ENCODE data around the gene PMM1.
"Not testable (repeated sequence)": the region's sequence is repeated elsewhere in the genome, so short reads cannot be mapped to it uniquely, and the experiment has no call there.

PMM1 gene

DNA sequence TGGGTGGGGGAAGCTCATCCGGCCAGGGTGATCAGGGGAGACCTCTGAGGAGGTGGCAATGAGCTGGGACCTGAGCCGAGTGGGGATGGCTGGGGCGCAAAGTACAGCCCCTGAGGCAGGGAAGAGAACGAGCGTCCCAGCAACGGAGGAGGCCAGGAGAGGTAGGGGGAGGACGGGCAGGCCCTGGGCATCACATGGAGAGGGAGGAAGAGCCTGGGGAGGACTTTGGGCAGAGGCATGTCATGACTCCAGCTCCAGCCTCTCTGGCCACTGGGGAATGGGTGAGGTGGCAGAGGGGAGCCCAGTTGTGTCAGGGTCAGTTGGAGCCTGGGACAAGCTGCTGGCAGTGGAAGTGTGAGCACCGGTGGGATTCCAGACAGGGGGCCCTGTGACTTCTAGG lies 11.5 kb downstream of the PMM1 start:
- no peak overlapping the region for H3K4me3 ChIP-seq (ENCODE audit: low read length in 2 of 2)
- H3K4me1 ChIP-seq (ENCODE audit: control insufficient read depth, insufficient read depth, low read length): peaks cover 12% of the 10 kb centered on the region
- no peak overlapping the region for H3K9ac ChIP-seq (ENCODE audit: low read length in 2 of 2)
- no peaks in the 10 kb centered on the region for H3K27me3 ChIP-seq (ENCODE audit: control insufficient read depth in 1 of 2, insufficient read depth in 2 of 2, low read length in 2 of 2)
- no peak overlapping the region for H3K27ac ChIP-seq (ENCODE audit: low read length)
- H3K36me3 ChIP-seq (ENCODE audit: control insufficient read depth in 2 of 2, insufficient read depth in 2 of 2, low read length in 2 of 2): peaks cover 18 to 27% of the 10 kb centered on the region in 2 donors
- H3K9me3 ChIP-seq (ENCODE audit: control insufficient read depth in 2 of 2, low read length in 2 of 2): no peaks in the 10 kb centered on the region

DNA sequence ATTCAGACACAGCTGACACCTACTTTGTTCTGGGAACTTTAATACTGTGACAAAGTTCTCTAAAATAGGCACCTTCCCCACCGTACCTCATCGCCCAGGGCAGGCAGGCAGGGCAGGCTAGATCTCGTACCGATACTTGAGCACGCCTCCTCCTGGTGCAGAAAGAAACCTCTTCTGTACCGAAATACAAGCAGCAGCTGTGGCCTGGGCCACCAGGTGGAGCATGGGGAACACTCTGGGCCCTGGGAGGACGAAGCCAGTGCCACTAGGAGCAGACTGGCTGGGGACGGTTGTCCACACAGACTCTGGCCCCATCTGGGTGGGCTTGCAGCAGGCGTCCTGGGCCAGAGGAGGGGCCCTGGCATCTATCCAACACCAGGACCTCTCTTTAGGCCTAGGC lies 12.8 kb downstream of the PMM1 start:
- H3K27me3 ChIP-seq (ENCODE audit: control insufficient read depth in 1 of 2, insufficient read depth in 2 of 2, low read length in 2 of 2): no peaks in the 10 kb centered on the region
- H3K4me3 ChIP-seq (ENCODE audit: low read length in 2 of 2): no peak overlapping the region
- H3K36me3 ChIP-seq (ENCODE audit: control insufficient read depth in 2 of 2, insufficient read depth in 2 of 2, low read length in 2 of 2): peaks cover 18% of the 10 kb centered on the region in 2 donors
- H3K9me3 ChIP-seq (ENCODE audit: control insufficient read depth in 2 of 2, low read length in 2 of 2): no peaks in the 10 kb centered on the region
- no peak overlapping the region for H3K9ac ChIP-seq (ENCODE audit: low read length in 2 of 2)
- peaks cover 12% of the 10 kb centered on the region for H3K4me1 ChIP-seq (ENCODE audit: control insufficient read depth, insufficient read depth, low read length)
- no peak overlapping the region for H3K27ac ChIP-seq (ENCODE audit: low read length)

DNA sequence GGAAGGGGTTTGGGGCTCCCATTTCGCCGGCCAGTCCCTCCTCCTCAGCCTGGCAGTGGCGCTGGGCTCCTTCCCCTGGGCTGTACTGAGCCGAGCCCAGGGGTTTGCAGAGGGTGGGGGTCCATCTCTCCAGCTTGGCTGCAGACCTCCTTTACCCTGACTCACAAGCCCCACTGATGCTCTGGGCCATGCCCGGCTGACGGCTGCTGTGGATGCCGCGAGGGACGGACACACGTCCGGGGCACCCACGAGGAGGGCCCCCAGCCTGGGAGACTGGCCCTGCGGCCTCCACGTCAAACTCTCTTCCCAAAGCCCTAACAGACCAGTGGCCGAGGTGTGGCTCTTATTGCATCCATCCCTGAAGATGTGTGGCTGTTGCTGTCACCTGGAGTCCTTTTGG lies 14.1 kb downstream of the PMM1 start:
- Histone ChIP-seq H3K9ac (ENCODE audit: low read length in 2 of 2) (no peak overlapping the region), H3K4me1 (ENCODE audit: control insufficient read depth, insufficient read depth, low read length) (peaks cover 12% of the 10 kb centered on the region), H3K27ac (ENCODE audit: low read length) (no peak overlapping the region), H3K9me3 (ENCODE audit: control insufficient read depth in 2 of 2, low read length in 2 of 2) (no peaks in the 10 kb centered on the region), H3K27me3 (ENCODE audit: control insufficient read depth in 1 of 2, insufficient read depth in 2 of 2, low read length in 2 of 2) (no peaks in the 10 kb centered on the region), H3K36me3 (ENCODE audit: control insufficient read depth in 2 of 2, insufficient read depth in 2 of 2, low read length in 2 of 2) (peaks cover 18% of the 10 kb centered on the region in 2 donors), H3K4me3 (ENCODE audit: low read length in 2 of 2) (no peak overlapping the region)

DNA sequence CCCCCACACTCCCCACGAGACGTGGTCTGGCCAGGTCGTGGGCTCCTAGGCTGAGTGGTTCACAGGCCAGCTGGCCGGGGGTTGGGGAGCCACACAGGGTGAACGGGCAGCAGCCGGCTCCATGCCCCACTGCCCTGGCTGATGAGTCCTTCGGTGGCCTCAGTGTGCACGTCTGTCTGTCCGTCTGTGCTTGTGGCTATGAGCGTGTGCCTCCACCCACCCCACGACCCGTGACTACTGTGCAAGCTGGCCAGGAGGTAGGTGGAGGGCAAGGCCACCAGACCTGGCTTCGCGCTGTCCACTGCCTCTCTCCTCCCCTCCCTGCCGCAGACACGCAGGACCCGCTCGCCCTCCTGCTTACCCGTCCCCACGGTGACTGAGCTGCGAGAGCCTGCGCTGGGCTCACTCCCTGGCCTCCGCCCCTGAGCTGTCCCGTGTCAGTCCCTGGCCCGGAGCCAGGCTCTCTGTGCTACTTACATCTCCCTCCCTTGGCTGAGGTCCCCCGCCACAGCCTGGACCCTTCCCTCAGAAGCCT lies 14.7 kb downstream of the PMM1 start:
- H3K9ac ChIP-seq (ENCODE audit: low read length in 2 of 2): no peak overlapping the region
- H3K36me3 ChIP-seq (ENCODE audit: control insufficient read depth in 2 of 2, insufficient read depth in 2 of 2, low read length in 2 of 2): peaks cover 14 to 18% of the 10 kb centered on the region in 2 donors
- H3K27ac ChIP-seq (ENCODE audit: low read length): no peak overlapping the region
- peak overlapping the region in 1 of 2 donors; percentile 3 for H3K4me3 ChIP-seq (ENCODE audit: low read length in 2 of 2)
- H3K4me1 ChIP-seq (ENCODE audit: control insufficient read depth, insufficient read depth, low read length): peaks cover 12% of the 10 kb centered on the region
- H3K9me3 ChIP-seq (ENCODE audit: control insufficient read depth in 2 of 2, low read length in 2 of 2): no peaks in the 10 kb centered on the region
- no peaks in the 10 kb centered on the region for H3K27me3 ChIP-seq (ENCODE audit: control insufficient read depth in 1 of 2, insufficient read depth in 2 of 2, low read length in 2 of 2)

DNA sequence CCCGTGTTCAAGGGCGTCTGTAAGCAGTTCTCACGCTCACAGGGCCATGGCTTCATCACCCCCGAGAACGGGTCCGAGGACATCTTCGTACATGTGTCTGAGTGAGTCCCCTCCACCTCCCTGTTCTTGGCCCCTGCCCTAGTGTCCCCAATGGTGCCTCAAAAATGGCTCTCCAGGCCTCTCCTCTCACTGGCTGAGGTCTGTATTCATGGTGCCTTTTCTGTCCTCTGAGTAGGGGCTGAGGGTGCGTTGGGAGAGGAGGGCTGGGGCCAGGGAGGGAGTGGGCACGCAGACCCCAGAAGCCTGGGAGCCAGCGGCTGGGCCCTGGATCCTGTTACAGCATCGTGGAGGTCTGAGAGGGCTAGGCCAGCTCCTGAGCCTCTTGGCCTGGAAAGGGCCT lies 16.0 kb downstream of the PMM1 start:
- H3K9me3 ChIP-seq (ENCODE audit: control insufficient read depth in 2 of 2, low read length in 2 of 2): no peaks in the 10 kb centered on the region
- H3K4me1 ChIP-seq (ENCODE audit: control insufficient read depth, insufficient read depth, low read length): peaks cover 12% of the 10 kb centered on the region
- no peaks in the 10 kb centered on the region for H3K27me3 ChIP-seq (ENCODE audit: control insufficient read depth in 1 of 2, insufficient read depth in 2 of 2, low read length in 2 of 2)
- H3K36me3 ChIP-seq (ENCODE audit: control insufficient read depth in 2 of 2, insufficient read depth in 2 of 2, low read length in 2 of 2): peaks cover 8 to 12% of the 10 kb centered on the region in 2 donors
- H3K4me3 ChIP-seq (ENCODE audit: low read length in 2 of 2): no peak overlapping the region
- H3K27ac ChIP-seq (ENCODE audit: low read length): no peak overlapping the region
- no peak overlapping the region for H3K9ac ChIP-seq (ENCODE audit: low read length in 2 of 2)

DNA sequence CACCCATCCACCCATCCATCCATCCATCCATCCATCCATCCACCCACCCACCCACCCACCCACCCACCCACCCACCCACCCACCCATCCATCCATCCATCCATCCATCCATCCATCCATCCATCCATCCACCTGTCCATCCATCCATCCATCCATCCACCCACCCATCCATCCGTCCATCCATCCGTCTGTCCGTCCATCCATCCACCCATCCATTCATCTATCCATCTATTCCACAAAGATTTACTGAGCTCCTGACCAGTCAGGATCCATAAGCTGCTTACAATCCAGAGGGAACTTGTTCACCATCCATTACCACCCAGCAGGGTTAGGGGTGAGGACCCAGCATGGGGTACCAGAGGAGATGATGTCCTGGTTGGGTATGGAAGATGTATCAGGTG lies 17.3 kb downstream of the PMM1 start:
- H3K27me3 ChIP-seq (ENCODE audit: control insufficient read depth in 1 of 2, insufficient read depth in 2 of 2, low read length in 2 of 2); H3K9me3 ChIP-seq (ENCODE audit: control insufficient read depth in 2 of 2, low read length in 2 of 2); H3K36me3 ChIP-seq (ENCODE audit: control insufficient read depth in 2 of 2, insufficient read depth in 2 of 2, low read length in 2 of 2); H3K9ac ChIP-seq (ENCODE audit: low read length in 2 of 2); H3K4me3 ChIP-seq (ENCODE audit: low read length in 2 of 2); H3K27ac ChIP-seq (ENCODE audit: low read length): not testable (repeated sequence)
- peaks cover 13% of the 10 kb centered on the region for H3K4me1 ChIP-seq (ENCODE audit: control insufficient read depth, insufficient read depth, low read length)

DNA sequence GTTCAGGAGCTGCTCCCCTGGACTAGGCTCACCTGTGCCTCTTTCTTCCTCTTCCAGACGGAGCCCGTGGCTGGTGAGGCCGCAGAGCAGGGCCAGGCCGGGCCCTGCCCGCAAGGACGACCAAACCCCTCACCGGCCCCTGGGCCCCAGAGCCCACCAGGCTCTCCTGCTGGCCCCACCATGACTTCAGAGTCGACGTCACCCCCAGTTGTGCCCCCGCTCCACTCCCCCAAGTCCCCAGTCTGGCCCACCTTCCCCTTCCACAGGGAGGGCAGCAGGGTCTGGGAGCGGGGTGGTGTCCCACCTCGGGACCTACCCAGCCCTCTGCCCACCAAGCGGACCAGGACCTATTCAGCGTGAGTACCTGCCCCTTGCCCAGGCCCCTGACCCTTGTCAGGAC lies 17.9 kb downstream of the PMM1 start:
- Histone ChIP-seq H3K4me1 (ENCODE audit: control insufficient read depth, insufficient read depth, low read length) (peaks cover 14% of the 10 kb centered on the region), H3K9me3 (ENCODE audit: control insufficient read depth in 2 of 2, low read length in 2 of 2) (no peaks in the 10 kb centered on the region), H3K4me3 (ENCODE audit: low read length in 2 of 2) (no peak overlapping the region), H3K27ac (ENCODE audit: low read length) (no peak overlapping the region), H3K36me3 (ENCODE audit: control insufficient read depth in 2 of 2, insufficient read depth in 2 of 2, low read length in 2 of 2) (peaks cover 0 to 3% of the 10 kb centered on the region in 2 donors), H3K9ac (ENCODE audit: low read length in 2 of 2) (no peak overlapping the region), H3K27me3 (ENCODE audit: control insufficient read depth in 1 of 2, insufficient read depth in 2 of 2, low read length in 2 of 2) (no peaks in the 10 kb centered on the region)

DNA sequence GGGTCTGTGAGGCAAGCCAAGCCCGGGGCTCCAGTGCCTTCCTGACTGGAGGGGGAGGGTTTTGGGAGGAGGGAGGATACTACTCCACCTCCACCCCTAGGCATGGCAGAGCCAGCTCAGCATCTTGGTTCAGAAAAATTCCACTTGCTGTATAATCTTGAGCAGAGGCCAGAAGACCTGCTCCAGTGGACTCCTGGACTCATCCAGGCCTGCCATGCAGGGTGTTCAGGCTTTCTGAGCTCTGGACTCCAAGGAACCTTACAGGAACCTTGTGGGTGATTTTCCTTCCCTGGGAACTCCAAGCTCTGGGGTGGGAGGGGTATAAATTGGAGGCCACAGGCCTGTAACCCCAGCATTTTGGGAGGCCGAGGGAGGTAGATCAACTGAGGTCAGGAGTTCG lies 19.4 kb downstream of the PMM1 start:
- Histone ChIP-seq H3K9me3 (ENCODE audit: control insufficient read depth in 2 of 2, low read length in 2 of 2) (no peaks in the 10 kb centered on the region), H3K27ac (ENCODE audit: low read length) (no peak overlapping the region), H3K4me1 (ENCODE audit: control insufficient read depth, insufficient read depth, low read length) (peaks cover 10% of the 10 kb centered on the region)

DNA sequence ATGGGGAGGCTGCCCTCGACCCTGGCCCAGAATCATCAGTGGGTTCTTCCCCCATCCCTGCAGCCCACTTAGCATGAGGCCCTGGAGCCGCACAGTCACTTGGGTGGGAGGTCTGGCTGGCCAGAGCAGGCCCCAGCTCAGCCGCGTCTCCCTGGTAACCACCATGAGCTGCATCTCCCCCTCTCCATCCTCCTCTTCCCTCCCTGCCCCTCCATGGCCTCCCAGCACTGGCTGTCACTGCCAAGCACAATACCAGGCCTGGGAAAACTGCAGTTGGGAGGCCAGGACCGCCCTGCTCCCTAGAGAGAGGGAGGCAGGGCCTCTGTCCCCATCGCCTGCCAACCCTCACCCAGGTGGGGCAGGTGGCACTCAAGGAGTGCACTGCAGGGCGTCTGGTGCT lies 20.8 kb downstream of the PMM1 start:
- H3K4me1 ChIP-seq (ENCODE audit: control insufficient read depth, insufficient read depth, low read length): peaks cover 3% of the 10 kb centered on the region
- H3K9me3 ChIP-seq (ENCODE audit: control insufficient read depth in 2 of 2, low read length in 2 of 2): no peaks in the 10 kb centered on the region
- no peaks in the 10 kb centered on the region for H3K27me3 ChIP-seq (ENCODE audit: control insufficient read depth in 1 of 2, insufficient read depth in 2 of 2, low read length in 2 of 2)
- H3K4me3 ChIP-seq (ENCODE audit: low read length in 2 of 2): no peak overlapping the region
- H3K9ac ChIP-seq (ENCODE audit: low read length in 2 of 2): no peak overlapping the region
- H3K27ac ChIP-seq (ENCODE audit: low read length): no peak overlapping the region
- H3K36me3 ChIP-seq (ENCODE audit: control insufficient read depth in 2 of 2, insufficient read depth in 2 of 2, low read length in 2 of 2): no peaks in the 10 kb centered on the region

More for the DNA sequence above, 19.4 kb downstream of the PMM1 start:
- Histone ChIP-seq H3K4me3 (ENCODE audit: low read length in 2 of 2) (no peak overlapping the region), H3K9ac (ENCODE audit: low read length in 2 of 2) (no peak overlapping the region), H3K27me3 (ENCODE audit: control insufficient read depth in 1 of 2, insufficient read depth in 2 of 2, low read length in 2 of 2) (no peaks in the 10 kb centered on the region), H3K36me3 (ENCODE audit: control insufficient read depth in 2 of 2, insufficient read depth in 2 of 2, low read length in 2 of 2) (no peaks in the 10 kb centered on the region)

DNA sequence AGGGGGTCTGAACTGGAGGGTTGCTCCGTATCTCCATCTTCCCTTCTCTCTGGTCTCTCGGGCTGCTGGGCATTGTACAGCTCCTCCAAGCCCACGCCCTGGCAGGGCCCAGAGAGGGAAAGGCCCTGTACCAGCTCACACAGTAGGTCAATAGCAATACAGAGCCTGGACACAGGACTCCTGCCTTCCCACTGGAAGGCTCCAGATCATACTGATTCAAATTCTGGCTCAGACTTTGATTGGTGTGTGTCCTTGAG lies 22.2 kb downstream of the PMM1 start:
- Histone ChIP-seq H3K27me3 (ENCODE audit: control insufficient read depth in 1 of 2, insufficient read depth in 2 of 2, low read length in 2 of 2) (no peaks in the 10 kb centered on the region), H3K36me3 (ENCODE audit: control insufficient read depth in 2 of 2, insufficient read depth in 2 of 2, low read length in 2 of 2) (no peaks in the 10 kb centered on the region), H3K4me1 (ENCODE audit: control insufficient read depth, insufficient read depth, low read length) (peaks cover 12% of the 10 kb centered on the region), H3K4me3 (ENCODE audit: low read length in 2 of 2) (no peak overlapping the region), H3K9me3 (ENCODE audit: control insufficient read depth in 2 of 2, low read length in 2 of 2) (no peaks in the 10 kb centered on the region), H3K27ac (ENCODE audit: low read length) (no peak overlapping the region), H3K9ac (ENCODE audit: low read length in 2 of 2) (no peak overlapping the region)

GRCh38 chr22:41565403-41566054 lies 24.1 kb downstream of the PMM1 start:
- H3K9ac ChIP-seq (ENCODE audit: low read length in 2 of 2): no peak overlapping the region
- H3K27me3 ChIP-seq (ENCODE audit: control insufficient read depth in 1 of 2, insufficient read depth in 2 of 2, low read length in 2 of 2): no peaks in the 10 kb centered on the region
- H3K4me1 ChIP-seq (ENCODE audit: control insufficient read depth, insufficient read depth, low read length): peaks cover 27% of the 10 kb centered on the region
- H3K4me3 ChIP-seq (ENCODE audit: low read length in 2 of 2): no peak overlapping the region
- H3K27ac ChIP-seq (ENCODE audit: low read length): no peak overlapping the region
- no peaks in the 10 kb centered on the region for H3K9me3 ChIP-seq (ENCODE audit: control insufficient read depth in 2 of 2, low read length in 2 of 2)
- H3K36me3 ChIP-seq (ENCODE audit: control insufficient read depth in 2 of 2, insufficient read depth in 2 of 2, low read length in 2 of 2): no peaks in the 10 kb centered on the region
